ENCODE data around the gene DISC1. TPM values are rescaled to one million over a fixed set of nuclear protein-coding genes. Genes with fewer than 3 reads are reported as not detected.
"Not testable (repeated sequence)": the region's sequence is repeated elsewhere in the genome, so short reads cannot be mapped to it uniquely, and the experiment has no call there.

Gene DISC1
- polyA plus RNA-seq, 1 experiment: 2.3 TPM

DNA sequence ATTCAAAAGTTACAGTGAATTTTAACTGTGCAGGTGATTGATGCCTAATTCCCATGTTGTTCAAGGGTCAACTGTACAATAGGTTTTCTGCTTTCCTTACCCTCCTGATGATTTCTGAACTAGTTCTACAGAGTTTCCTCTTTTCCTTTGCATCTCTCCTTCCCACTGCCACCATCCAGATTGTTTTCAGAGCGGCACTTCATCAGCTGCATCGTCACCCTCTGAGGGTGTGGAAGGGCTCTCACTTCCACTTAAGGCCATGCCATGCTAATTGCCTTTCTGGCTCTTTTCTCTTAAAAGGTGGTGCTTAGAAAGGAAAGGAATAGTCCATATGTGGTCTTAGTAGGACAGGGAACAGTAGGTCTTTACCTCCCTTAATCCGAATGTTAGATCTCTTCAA is 39.1 kb downstream of the DISC1 start:
- POLR2A ChIA-PET: no interaction called here
- CTCF ChIA-PET: no interaction called here

DNA sequence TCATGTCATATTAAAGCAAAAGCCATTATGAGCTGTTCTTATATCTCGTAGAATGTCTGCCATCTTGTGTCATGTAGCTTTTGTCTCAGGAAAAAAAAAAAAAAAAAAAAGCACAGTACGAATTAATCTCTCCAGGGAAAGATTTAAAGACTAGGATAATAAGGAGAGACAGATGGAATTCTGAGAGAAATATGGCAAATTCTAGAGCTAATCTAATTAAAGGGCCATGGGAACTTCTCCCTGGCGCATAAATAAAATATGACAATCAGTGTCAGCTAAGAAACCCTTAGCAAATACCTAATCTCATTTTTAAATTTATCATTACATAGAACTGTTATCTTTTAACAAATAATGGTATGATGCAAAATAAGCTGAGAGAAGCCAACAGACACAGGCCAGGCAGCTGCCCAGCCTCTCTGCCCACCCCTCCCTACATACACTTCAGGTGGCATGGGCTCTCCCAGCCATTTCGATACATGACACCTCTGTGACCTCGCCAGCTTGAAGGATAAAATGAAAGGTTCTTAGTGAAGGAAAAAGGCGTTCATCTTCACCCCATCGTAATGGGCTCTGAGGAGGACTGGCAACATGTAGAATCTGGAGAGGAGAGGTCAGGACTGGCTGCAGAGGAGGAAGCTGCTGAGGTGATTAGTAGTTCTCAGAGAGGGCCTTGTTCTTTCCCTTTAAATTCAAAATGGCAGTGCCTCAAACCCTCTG is 39.8 kb downstream of the DISC1 start:
- no peak for DNase-seq (ENCODE audit: low read depth)
- POLR2A ChIA-PET: no interaction called here

More for the DNA sequence above, 39.1 kb downstream of the DISC1 start:
- H3K36me3 ChIP-seq (ENCODE audit: control insufficient read depth, insufficient read depth, low read length): no peaks in the 10 kb centered on the region
- no peak for DNase-seq (ENCODE audit: low read depth)
- TF ChIP-seq, protein P1, sequence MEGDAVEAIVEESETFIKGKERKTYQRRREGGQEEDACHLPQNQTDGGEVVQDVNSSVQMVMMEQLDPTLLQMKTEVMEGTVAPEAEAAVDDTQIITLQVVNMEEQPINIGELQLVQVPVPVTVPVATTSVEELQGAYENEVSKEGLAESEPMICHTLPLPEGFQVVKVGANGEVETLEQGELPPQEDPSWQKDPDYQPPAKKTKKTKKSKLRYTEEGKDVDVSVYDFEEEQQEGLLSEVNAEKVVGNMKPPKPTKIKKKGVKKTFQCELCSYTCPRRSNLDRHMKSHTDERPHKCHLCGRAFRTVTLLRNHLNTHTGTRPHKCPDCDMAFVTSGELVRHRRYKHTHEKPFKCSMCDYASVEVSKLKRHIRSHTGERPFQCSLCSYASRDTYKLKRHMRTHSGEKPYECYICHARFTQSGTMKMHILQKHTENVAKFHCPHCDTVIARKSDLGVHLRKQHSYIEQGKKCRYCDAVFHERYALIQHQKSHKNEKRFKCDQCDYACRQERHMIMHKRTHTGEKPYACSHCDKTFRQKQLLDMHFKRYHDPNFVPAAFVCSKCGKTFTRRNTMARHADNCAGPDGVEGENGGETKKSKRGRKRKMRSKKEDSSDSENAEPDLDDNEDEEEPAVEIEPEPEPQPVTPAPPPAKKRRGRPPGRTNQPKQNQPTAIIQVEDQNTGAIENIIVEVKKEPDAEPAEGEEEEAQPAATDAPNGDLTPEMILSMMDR (IDR thresholded peaks at IDR 0.05; ENCODE audit: insufficient read depth, low read depth, low read length): no peak
- H3K27me3 ChIP-seq (ENCODE audit: control insufficient read depth, insufficient read depth, low read length): no peaks in the 10 kb centered on the region
- H3K4me3 ChIP-seq (ENCODE audit: low read depth, low read length): no peak overlapping the region

DNA sequence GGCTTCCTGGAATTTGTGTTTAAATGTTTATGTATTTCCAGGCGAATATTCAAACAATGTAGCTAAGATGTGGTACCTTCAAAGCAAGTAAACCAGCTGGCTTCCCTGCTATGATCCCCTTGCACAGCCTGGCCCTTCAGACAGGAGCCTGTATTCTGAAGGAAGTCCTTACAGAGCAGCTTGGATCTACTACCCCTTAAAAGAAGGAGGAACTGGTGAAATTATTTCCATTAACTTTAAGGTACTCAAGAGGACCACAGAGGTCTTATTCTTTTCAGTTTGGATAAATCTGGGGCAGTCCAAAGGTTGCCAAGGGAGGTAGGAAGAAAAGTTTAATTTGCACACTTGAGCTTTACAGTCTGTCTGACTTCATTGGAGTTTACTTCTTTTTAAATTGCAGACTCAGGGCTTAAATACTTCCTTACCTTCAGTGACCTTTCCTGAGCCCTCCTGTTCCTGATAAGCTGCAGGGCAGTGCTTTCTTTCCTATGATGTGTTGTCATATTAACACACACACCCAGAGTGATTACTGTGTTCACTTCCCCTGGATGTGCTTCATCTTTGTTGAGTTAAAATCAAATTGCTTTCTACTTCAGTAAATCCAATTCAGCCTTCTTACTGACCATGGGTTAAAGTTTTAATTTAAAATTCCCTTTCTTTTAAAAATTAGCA is 40.5 kb downstream of the DISC1 start:
- no peaks in the 10 kb centered on the region for H3K27me3 ChIP-seq (ENCODE audit: control insufficient read depth, insufficient read depth, low read length)
- H3K4me3 ChIP-seq (ENCODE audit: low read depth, low read length): no peak overlapping the region
- ChIA-PET CTCF (interaction anchor here (1.1 kb wide), 1 partner anchor 23 kb away, joined by 3 read pairs; no protein-coding TSS in a partner anchor), POLR2A (no interaction called here)
- TF ChIP-seq, protein P1 (IDR thresholded peaks at IDR 0.05; ENCODE audit: insufficient read depth, low read depth, low read length): no peak
- no peak for DNase-seq (ENCODE audit: low read depth)
- H3K36me3 ChIP-seq (ENCODE audit: control insufficient read depth, insufficient read depth, low read length): no peaks in the 10 kb centered on the region

More for the DNA sequence above, 39.8 kb downstream of the DISC1 start:
- CTCF ChIA-PET: interaction anchor here (0.6 kb wide), 1 partner anchor 297 kb away, joined by 3 read pairs; no protein-coding TSS in a partner anchor
- Histone ChIP-seq H3K4me3 (ENCODE audit: low read depth, low read length) (no peak overlapping the region), H3K36me3 (ENCODE audit: control insufficient read depth, insufficient read depth, low read length) (no peaks in the 10 kb centered on the region), H3K27me3 (ENCODE audit: control insufficient read depth, insufficient read depth, low read length) (no peaks in the 10 kb centered on the region)
- TF ChIP-seq, protein P1 (IDR thresholded peaks at IDR 0.05; ENCODE audit: insufficient read depth, low read depth, low read length): no peak

DNA sequence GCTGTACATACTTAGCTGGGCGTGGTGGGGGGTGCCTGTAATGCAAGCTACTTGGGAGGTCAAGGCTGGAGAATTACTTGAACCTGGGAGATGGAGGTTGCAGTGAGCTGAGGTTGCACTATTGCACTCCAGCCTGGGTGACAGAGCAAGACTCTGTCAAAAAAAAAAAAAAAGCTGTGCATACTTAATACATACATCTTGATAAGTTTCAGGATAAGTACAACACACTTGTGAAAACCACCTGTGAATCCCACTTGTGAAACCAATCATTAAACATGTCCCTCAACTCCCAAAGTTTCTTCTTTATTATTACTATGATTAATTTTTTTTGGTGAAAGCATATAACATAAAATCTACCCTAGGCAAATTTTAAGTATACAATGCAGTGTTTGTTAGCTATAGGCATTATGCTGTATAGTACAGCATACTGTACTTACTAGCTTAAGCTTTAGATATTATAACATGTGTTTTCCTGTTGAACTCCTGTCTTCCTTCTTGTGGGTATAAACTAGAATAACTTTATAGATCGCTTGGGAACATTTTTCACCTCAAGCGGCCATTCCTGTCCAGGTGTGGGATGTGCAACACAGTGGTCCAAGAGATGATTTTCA is 41.4 kb downstream of the DISC1 start:
- DNase-seq (ENCODE audit: low read depth): no peak
- H3K36me3 ChIP-seq (ENCODE audit: control insufficient read depth, insufficient read depth, low read length): no peaks in the 10 kb centered on the region
- no peak overlapping the region for H3K4me3 ChIP-seq (ENCODE audit: low read depth, low read length)
- POLR2A ChIA-PET: no interaction called here
- TF ChIP-seq, protein P1 (IDR thresholded peaks at IDR 0.05; ENCODE audit: insufficient read depth, low read depth, low read length): no peak
- no peaks in the 10 kb centered on the region for H3K27me3 ChIP-seq (ENCODE audit: control insufficient read depth, insufficient read depth, low read length)
- CTCF ChIA-PET: interaction anchor here (0.6 to 1.1 kb wide), 2 partner anchors 23 to 158 kb away, joined by 3 read pairs; no protein-coding TSS in a partner anchor

DNA sequence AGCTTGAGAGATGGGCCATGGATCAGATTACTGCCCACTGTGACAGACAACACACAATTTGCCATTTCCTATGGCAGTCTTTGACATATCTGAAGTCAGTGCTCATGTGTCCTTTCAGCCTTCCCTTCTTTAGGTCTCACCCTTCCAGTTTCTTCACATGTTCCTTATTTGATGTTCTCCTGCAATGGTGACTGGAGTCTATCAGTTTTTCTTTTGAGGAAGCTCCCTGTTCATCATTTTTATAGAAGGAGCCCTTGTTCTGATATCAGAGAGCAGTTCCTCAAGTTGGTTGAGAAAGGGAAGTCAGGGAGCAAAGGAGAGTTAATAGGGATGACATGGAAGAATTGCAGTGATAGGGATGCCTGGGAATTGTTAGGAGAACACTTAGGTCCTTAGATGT is 42.2 kb downstream of the DISC1 start:
- POLR2A ChIA-PET: no interaction called here
- no peak overlapping the region for H3K4me3 ChIP-seq (ENCODE audit: low read depth, low read length)
- H3K36me3 ChIP-seq (ENCODE audit: control insufficient read depth, insufficient read depth, low read length): no peaks in the 10 kb centered on the region
- DNase-seq (ENCODE audit: low read depth): no peak
- CTCF ChIA-PET: no interaction called here
- no peaks in the 10 kb centered on the region for H3K27me3 ChIP-seq (ENCODE audit: control insufficient read depth, insufficient read depth, low read length)
- TF ChIP-seq, protein P1 (IDR thresholded peaks at IDR 0.05; ENCODE audit: insufficient read depth, low read depth, low read length): no peak

DNA sequence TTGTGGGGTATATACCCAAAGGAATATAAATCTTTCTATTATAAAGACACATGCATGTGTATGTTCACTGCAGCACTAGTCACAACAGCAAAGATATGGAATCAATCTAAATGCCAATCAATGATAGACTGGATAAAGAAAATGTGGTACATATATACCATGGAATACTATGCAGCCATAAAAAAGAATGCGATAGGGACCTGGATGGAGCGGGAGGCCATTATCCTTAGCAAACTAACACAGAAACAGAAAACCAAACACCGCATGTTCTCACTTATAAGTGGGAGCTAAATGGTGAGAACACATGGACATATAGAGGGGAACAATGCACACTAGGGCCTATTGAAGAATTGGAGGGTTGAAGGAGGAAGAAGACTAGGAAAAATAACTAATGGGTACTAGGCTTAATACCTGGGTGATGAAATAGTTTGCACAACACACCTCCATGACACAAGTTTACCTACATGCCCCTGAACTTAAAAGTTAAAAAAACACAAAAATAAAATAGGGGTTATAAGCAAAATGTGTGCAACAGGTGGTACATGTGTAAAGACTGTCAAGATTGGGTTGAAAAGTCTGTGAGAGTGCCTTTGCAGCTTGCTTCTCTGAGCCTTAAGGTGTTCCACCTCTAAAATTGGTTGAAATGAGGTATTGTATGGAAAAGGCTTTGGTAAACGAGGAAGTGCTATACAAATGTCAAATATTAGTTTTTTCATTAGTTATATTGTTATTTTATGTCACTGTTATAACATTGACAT is 43.5 kb downstream of the DISC1 start:
- H3K4me3 ChIP-seq (ENCODE audit: low read depth, low read length); DNase-seq (ENCODE audit: low read depth); H3K27me3 ChIP-seq (ENCODE audit: control insufficient read depth, insufficient read depth, low read length); POLR2A ChIA-PET; CTCF ChIA-PET; H3K36me3 ChIP-seq (ENCODE audit: control insufficient read depth, insufficient read depth, low read length): not testable (repeated sequence)

Measured in BJ (cell line).